Activated CD4-positive, CD25-positive, alpha-beta regulatory T cell (primary cell): ENCODE data around the gene COX7C.

Experiments used
- DNase-seq, 4 experiments: peaks; one replicate each; lab custom pipeline; 2025; lab: John Stamatoyannopoulos, UW

The COX7C gene

DNA sequence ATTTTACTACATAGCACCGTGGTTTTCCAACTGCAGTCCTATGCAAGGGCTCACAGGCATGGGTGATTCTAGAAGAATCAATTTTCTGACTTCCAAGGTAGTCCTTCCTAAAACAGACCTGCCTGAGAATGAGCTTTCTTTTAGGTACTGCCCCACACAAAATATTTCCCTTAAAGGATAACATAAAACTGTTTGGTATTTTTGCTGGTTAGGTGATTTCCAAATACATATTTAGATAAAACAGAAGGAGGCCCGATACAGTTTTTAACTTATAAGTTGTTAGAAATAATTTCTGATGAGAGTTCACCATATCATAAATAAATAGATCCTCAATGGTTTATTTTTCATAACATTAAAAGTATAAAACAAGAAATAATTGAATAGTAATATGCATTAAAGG, 46.4 kb downstream of the COX7C start:
- DNase-seq: no peak

DNA sequence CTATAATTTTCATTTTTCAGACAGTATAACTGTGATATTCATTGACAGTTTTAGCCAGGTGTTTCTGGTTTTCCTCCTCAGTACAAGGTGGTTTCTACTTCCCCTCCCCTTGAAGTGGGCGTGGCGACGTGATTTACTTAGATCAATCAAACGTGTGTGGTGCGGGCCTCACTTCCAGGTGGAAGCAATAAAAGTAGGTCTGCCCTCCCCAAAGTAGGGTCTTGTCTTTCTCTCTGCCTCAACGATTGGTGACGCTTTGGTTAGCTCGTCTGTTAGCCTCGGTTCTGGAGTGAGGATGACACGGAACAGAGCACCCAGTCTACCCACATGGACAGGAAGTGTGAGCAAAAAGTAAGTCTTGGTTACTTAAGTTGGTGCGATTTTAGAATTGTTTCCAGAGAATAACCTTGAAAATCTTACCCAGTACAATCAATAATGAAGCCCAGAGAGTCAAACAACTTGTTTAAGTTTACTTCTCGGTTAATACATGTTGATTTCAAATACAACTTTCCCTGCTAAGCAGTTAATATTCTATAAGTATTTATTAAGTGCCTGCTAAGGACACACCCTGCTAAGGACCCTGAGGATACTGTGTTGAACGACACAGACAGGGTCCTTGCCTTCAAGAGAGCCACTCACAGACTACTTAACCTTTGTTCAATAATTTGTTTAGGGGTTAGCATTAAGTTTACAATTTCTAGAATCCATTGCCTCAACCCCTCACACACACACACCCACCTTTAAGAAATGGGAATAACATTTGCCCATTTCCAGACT, 48.4 kb downstream of the COX7C start:
- DNase-seq: peak in 1 of 4 experiments; percentile 0

DNA sequence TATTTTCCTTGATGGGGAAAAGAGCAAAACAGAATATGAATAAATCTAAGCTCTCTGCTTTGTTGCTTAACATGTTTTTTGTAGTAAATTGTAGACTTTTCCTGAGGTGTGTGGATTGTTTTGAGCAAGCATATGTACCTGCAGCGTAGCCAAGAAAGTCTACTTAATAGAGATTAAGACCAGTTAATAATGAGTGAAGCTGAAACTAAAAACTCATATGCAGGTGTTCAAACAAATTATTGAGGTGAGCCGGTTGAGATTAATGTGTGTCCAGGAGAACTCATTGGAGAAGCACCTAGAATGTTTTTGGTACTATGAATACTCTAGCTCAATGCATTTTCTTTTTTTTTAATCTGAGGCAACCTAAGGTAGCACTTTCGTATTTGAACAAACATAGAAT, 49.2 kb downstream of the COX7C start:
- no peak for DNase-seq
